WTC11 (cell line): ENCODE data around the gene BCAS1. TPM values are rescaled to one million over a fixed set of nuclear protein-coding genes. Genes with fewer than 3 reads are reported as not detected.

Experiments used
- ATAC-seq: fragments of 200-7000 bp; cut with Tn5 transposase; 2 replicates; pipeline ENCODE4 v1.10.0; 2021; ENCODE audit warnings: mild to moderate bottlenecking, moderate library complexity
- CTCF ChIA-PET: fragments of 300-600 bp; sonication (Branson Sonifier 250); formaldehyde crosslinking; loops from one replicate; lab custom pipeline; 2021; ENCODE audit warnings: antibody characterized with exemption; lab: Charles Lee
- POLR2A ChIA-PET: fragments of 350-600 bp; sonication (Branson Sonifier 250); formaldehyde crosslinking; loops from one replicate; lab custom pipeline; 2021; ENCODE audit warnings: antibody characterized with exemption; lab: Charles Lee
- DNase-seq: peaks from one replicate; pipeline ENCODE4 v3.0.0; 2021; ENCODE audit warnings: low spot score
- H3K27ac Mint-ChIP-seq: 2 replicates; pipeline ENCODE4 v1.8.0; 2021; ENCODE audit warnings: mixed read lengths
- H3K27me3 Mint-ChIP-seq: 2 replicates; pipeline ENCODE4 v1.8.0; 2021; ENCODE audit warnings: low read depth, mild to moderate bottlenecking, moderate library complexity, mixed read lengths
- H3K36me3 Mint-ChIP-seq: 2 replicates; pipeline ENCODE4 v1.8.0; 2021; ENCODE audit warnings: mixed read lengths
- H3K4me1 Mint-ChIP-seq: 2 replicates; pipeline ENCODE4 v1.8.0; 2022; ENCODE audit warnings: mixed read lengths
- H3K4me3 Mint-ChIP-seq: 2 replicates; pipeline ENCODE4 v1.8.0; 2021; ENCODE audit warnings: mild to moderate bottlenecking, moderate library complexity, mixed read lengths
- H3K9me3 Mint-ChIP-seq: 2 replicates; pipeline ENCODE4 v1.8.0; 2021; ENCODE audit warnings: mixed read lengths
- ATF1 ChIP-seq: sonication (generic); formaldehyde crosslinking; IDR thresholded peaks from 2 replicates; pipeline ENCODE4 v1.8.1; 2023; ENCODE audit warnings: mild to moderate bottlenecking, moderate library complexity, missing genetic modification reagents
- ELF4 ChIP-seq: sonication (generic); formaldehyde crosslinking; IDR thresholded peaks from 2 replicates; pipeline ENCODE4 v1.8.1; 2022; ENCODE audit warnings: low read depth, mild to moderate bottlenecking, moderate library complexity, missing genetic modification reagents
- IRF2 ChIP-seq: sonication (generic); formaldehyde crosslinking; IDR thresholded peaks from 2 replicates; pipeline ENCODE4 v1.8.0; 2022; ENCODE audit warnings: low read depth, missing genetic modification reagents, borderline replicate concordance
- NFE2L1 ChIP-seq: sonication (generic); formaldehyde crosslinking; IDR thresholded peaks from 2 replicates; pipeline ENCODE4 v1.8.1; 2023; ENCODE audit warnings: missing genetic modification reagents
- NR1H2 ChIP-seq: sonication (generic); formaldehyde crosslinking; IDR thresholded peaks from 2 replicates; pipeline ENCODE4 v1.9.0; 2021; ENCODE audit warnings: mild to moderate bottlenecking, moderate library complexity, missing genetic modification reagents
- RELA ChIP-seq: sonication (generic); formaldehyde crosslinking; IDR thresholded peaks from 2 replicates; pipeline ENCODE4 v1.8.1; 2022; ENCODE audit warnings: missing genetic modification reagents, mild to moderate bottlenecking, borderline replicate concordance
- RORB ChIP-seq: fragments of 250-450 bp; sonication (Bioruptor Pico); IDR thresholded peaks from 2 replicates; pipeline ENCODE4 v1.9.0; 2021; ENCODE audit warnings: mild to moderate bottlenecking
- SMAD3 ChIP-seq: sonication (generic); formaldehyde crosslinking; IDR thresholded peaks from 2 replicates; pipeline ENCODE4 v1.8.0; 2022; ENCODE audit warnings: missing genetic modification reagents, mild to moderate bottlenecking, borderline replicate concordance
- SMAD4 ChIP-seq: sonication (generic); formaldehyde crosslinking; IDR thresholded peaks from 2 replicates; pipeline ENCODE4 v1.8.0; 2022; ENCODE audit warnings: mild to moderate bottlenecking, missing genetic modification reagents
- SP1 ChIP-seq: sonication (generic); formaldehyde crosslinking; conservative IDR thresholded peaks from 2 replicates; pipeline ENCODE4 v1.8.1; 2022; ENCODE audit warnings: missing genetic modification reagents
- TCF7 ChIP-seq: sonication (generic); formaldehyde crosslinking; IDR thresholded peaks from 2 replicates; pipeline ENCODE4 v1.8.0; 2022; ENCODE audit warnings: mild to moderate bottlenecking, low read depth, missing genetic modification reagents, moderate library complexity
- TP53 ChIP-seq: sonication (generic); formaldehyde crosslinking; IDR thresholded peaks from 2 replicates; pipeline ENCODE4 v1.8.1; 2023; ENCODE audit warnings: mild to moderate bottlenecking, missing genetic modification reagents
- ZNF263 ChIP-seq: sonication (generic); formaldehyde crosslinking; IDR thresholded peaks from 2 replicates; pipeline ENCODE4 v1.8.1; 2022; ENCODE audit warnings: low read depth, mild to moderate bottlenecking, moderate library complexity, missing genetic modification reagents
- ZNF396 ChIP-seq: fragments of 250-450 bp; sonication (Bioruptor Pico); IDR thresholded peaks from 2 replicates; pipeline ENCODE4 v1.8.0; 2021; ENCODE audit warnings: mild to moderate bottlenecking, moderate library complexity, borderline replicate concordance
- total RNA-seq: library from RNA; stranded (reverse); gene quantifications from 3 replicates; pipeline ENCODE4 v1.2.3, GENCODE V29; 2021
- TF ChIP-seq, protein P1 (sequence below): sonication (generic); formaldehyde crosslinking; IDR thresholded peaks from 2 replicates; pipeline ENCODE4 v1.8.1; 2022; ENCODE audit warnings: low read depth, missing genetic modification reagents, borderline replicate concordance
- TF ChIP-seq, protein P2 (sequence below): fragments of 250-450 bp; sonication (Bioruptor Pico); IDR thresholded peaks from 2 replicates; pipeline ENCODE4 v2.1.2; 2022; ENCODE audit warnings: mild to moderate bottlenecking, moderate library complexity
- TF ChIP-seq, protein P3 (sequence below): fragments of 200-600 bp; IDR thresholded peaks from 2 replicates; pipeline ENCODE4 v1.8.0; 2022; ENCODE audit warnings: antibody characterized with exemption
- TF ChIP-seq, protein P4 (sequence below): sonication (generic); formaldehyde crosslinking; IDR thresholded peaks from 2 replicates; pipeline ENCODE4 v1.8.0; 2022; ENCODE audit warnings: mild to moderate bottlenecking, missing genetic modification reagents
- TF ChIP-seq, protein P5 (sequence below): sonication (generic); formaldehyde crosslinking; IDR thresholded peaks from 2 replicates; pipeline ENCODE4 v1.8.0; 2022; ENCODE audit warnings: mild to moderate bottlenecking, missing genetic modification reagents
- TF ChIP-seq, protein P6 (sequence below): fragments of 250-450 bp; sonication (Bioruptor Pico); IDR thresholded peaks from 2 replicates; pipeline ENCODE4 v1.9.0; 2021; ENCODE audit warnings: mild to moderate bottlenecking
- TF ChIP-seq, protein P7 (sequence below): sonication (generic); formaldehyde crosslinking; IDR thresholded peaks from 2 replicates; pipeline ENCODE4 v1.8.1; 2022; ENCODE audit warnings: mild to moderate bottlenecking, missing genetic modification reagents, moderate library complexity, borderline replicate concordance

The BCAS1 gene
- total RNA-seq, 1 experiment from 2014 or later: 0.11 TPM

DNA sequence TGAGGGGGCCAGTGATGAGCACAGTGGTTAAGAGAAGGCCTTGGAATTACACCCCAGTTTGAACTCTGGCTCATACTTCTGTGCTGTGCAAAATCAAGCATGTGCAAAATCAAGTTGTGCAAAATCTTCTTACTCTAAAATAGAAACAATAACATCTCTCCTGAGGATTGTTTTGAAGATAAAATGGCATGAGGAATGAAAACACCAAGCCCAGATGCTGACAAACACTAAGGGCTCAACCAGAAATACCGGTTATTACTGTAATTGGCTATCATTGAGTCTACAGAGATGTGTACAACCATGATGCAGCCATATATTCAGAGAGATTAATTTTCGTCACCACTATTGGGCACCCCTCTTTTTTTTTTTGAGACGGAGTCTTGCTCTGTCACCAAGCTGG lies 5.9 kb upstream of the BCAS1 start (continued):
- no peak for TF ChIP-seq SP1 (CRISPR knock-in tag)

DNA sequence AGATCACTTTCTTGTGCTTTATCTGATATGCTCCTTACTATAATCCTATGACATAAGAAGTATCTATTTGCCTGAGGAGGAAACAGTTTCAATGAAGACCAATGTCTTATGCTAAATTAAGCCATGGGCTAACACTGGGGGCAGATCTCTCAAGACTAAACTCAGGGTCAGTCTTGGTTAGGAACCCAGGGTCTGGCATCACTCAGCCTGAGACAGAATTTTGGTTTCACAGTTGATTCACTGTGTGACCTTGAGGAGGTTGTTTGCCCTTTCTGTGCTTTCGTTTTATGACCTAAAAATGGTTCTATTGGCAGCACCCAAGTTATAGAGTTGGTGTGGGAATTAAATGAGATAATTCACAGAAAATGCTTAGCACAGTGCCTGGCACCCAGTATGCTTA lies 4.9 kb upstream of the BCAS1 start:
- no peak overlapping the region for H3K4me3 Mint-ChIP-seq
- no peak for TF ChIP-seq ZNF263 (CRISPR knock-in tag)
- TF ChIP-seq, protein P1, sequence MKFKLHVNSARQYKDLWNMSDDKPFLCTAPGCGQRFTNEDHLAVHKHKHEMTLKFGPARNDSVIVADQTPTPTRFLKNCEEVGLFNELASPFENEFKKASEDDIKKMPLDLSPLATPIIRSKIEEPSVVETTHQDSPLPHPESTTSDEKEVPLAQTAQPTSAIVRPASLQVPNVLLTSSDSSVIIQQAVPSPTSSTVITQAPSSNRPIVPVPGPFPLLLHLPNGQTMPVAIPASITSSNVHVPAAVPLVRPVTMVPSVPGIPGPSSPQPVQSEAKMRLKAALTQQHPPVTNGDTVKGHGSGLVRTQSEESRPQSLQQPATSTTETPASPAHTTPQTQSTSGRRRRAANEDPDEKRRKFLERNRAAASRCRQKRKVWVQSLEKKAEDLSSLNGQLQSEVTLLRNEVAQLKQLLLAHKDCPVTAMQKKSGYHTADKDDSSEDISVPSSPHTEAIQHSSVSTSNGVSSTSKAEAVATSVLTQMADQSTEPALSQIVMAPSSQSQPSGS (CRISPR knock-in tag): no peak
- ChIA-PET CTCF (no interaction called here), POLR2A (no interaction called here)
- H3K36me3 Mint-ChIP-seq: no peaks in the 10 kb centered on the region
- DNase-seq (no peak), ATAC-seq (no peak)
- H3K27me3 Mint-ChIP-seq: no peaks in the 10 kb centered on the region
- H3K4me1 Mint-ChIP-seq: peaks cover 4% of the 10 kb centered on the region
- H3K9me3 Mint-ChIP-seq: no peaks in the 10 kb centered on the region
- no peak overlapping the region for H3K27ac Mint-ChIP-seq

DNA sequence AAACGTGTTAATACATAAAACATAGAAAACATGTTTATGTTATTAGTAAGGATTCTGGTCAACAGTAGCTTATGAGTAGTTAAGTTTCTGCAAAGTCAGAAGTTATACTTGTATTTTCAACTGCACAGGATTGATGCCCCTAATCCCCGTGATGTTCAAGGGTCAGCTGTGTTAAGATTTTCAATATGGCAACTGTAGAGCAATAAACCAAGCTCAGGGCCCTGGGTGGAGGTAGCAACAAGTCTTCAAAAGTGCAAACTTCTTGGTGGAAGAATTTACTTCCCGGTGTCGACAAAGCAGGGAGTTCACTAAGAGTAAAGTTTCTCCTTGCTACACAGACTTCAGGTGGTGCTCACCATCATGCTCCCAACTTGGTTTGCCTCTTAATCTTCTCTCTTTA lies 4.1 kb upstream of the BCAS1 start:
- H3K4me3 Mint-ChIP-seq: no peak overlapping the region
- H3K4me1 Mint-ChIP-seq: peaks cover 12% of the 10 kb centered on the region
- DNase-seq: no peak
- no peak for ATAC-seq
- H3K36me3 Mint-ChIP-seq: no peaks in the 10 kb centered on the region
- ChIA-PET POLR2A (no interaction called here), CTCF (no interaction called here)
- TF ChIP-seq, protein P2, sequence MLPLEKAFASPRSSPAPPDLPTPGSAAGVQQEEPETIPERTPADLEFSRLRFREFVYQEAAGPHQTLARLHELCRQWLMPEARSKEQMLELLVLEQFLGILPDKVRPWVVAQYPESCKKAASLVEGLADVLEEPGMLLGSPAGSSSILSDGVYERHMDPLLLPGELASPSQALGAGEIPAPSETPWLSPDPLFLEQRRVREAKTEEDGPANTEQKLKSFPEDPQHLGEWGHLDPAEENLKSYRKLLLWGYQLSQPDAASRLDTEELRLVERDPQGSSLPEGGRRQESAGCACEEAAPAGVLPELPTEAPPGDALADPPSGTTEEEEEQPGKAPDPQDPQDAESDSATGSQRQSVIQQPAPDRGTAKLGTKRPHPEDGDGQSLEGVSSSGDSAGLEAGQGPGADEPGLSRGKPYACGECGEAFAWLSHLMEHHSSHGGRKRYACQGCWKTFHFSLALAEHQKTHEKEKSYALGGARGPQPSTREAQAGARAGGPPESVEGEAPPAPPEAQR (CRISPR knock-in tag): no peak
- TF ChIP-seq ZNF396 (CRISPR knock-in tag) (no peak), TP53 (no peak), NFE2L1 (no peak)
- TF ChIP-seq, protein P3, sequence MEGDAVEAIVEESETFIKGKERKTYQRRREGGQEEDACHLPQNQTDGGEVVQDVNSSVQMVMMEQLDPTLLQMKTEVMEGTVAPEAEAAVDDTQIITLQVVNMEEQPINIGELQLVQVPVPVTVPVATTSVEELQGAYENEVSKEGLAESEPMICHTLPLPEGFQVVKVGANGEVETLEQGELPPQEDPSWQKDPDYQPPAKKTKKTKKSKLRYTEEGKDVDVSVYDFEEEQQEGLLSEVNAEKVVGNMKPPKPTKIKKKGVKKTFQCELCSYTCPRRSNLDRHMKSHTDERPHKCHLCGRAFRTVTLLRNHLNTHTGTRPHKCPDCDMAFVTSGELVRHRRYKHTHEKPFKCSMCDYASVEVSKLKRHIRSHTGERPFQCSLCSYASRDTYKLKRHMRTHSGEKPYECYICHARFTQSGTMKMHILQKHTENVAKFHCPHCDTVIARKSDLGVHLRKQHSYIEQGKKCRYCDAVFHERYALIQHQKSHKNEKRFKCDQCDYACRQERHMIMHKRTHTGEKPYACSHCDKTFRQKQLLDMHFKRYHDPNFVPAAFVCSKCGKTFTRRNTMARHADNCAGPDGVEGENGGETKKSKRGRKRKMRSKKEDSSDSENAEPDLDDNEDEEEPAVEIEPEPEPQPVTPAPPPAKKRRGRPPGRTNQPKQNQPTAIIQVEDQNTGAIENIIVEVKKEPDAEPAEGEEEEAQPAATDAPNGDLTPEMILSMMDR: no peak
- no peaks in the 10 kb centered on the region for H3K9me3 Mint-ChIP-seq
- no peak overlapping the region for H3K27ac Mint-ChIP-seq
- H3K27me3 Mint-ChIP-seq: no peaks in the 10 kb centered on the region

DNA sequence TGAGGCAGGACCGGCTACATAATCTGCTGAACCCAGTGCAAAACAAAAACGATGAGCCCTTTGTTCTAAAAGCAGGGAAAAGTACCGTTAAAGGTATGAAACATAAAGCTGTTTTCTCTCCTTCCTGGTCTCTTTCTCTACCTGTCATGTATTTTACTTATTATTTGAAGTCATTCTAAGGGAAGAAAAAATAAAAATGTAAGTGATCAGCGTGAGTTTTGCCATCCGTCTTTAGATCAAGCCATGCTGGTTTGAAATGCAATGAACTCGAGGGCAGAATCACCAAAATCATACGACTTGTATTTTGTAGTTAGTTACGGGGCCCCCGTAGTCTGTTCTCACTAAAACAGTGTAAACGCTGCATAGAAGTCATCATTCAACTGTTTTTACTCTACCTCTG lies 2.9 kb upstream of the BCAS1 start:
- H3K4me1 Mint-ChIP-seq: peaks cover 24% of the 10 kb centered on the region
- H3K27ac Mint-ChIP-seq: no peak overlapping the region
- CTCF ChIA-PET: no interaction called here
- no peak for TF ChIP-seq RELA (CRISPR knock-in tag)
- no peak for TF ChIP-seq SMAD3 (CRISPR knock-in tag)
- TF ChIP-seq ZNF396 (CRISPR knock-in tag): no peak
- TF ChIP-seq SMAD4 (CRISPR knock-in tag): no peak
- TF ChIP-seq RORB (CRISPR knock-in tag): no peak
- TF ChIP-seq, protein P4, sequence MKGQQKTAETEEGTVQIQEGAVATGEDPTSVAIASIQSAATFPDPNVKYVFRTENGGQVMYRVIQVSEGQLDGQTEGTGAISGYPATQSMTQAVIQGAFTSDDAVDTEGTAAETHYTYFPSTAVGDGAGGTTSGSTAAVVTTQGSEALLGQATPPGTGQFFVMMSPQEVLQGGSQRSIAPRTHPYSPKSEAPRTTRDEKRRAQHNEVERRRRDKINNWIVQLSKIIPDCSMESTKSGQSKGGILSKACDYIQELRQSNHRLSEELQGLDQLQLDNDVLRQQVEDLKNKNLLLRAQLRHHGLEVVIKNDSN (CRISPR knock-in tag): no peak
- TF ChIP-seq, protein P5, sequence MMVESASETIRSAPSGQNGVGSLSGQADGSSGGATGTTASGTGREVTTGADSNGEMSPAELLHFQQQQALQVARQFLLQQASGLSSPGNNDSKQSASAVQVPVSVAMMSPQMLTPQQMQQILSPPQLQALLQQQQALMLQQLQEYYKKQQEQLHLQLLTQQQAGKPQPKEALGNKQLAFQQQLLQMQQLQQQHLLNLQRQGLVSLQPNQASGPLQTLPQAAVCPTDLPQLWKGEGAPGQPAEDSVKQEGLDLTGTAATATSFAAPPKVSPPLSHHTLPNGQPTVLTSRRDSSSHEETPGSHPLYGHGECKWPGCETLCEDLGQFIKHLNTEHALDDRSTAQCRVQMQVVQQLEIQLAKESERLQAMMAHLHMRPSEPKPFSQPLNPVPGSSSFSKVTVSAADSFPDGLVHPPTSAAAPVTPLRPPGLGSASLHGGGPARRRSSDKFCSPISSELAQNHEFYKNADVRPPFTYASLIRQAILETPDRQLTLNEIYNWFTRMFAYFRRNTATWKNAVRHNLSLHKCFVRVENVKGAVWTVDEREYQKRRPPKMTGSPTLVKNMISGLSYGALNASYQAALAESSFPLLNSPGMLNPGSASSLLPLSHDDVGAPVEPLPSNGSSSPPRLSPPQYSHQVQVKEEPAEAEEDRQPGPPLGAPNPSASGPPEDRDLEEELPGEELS: no peak
- no peak for TF ChIP-seq NR1H2 (CRISPR knock-in tag)
- TF ChIP-seq, protein P2 (CRISPR knock-in tag): no peak
- TF ChIP-seq TCF7 (CRISPR knock-in tag): no peak
- TF ChIP-seq, protein P6, sequence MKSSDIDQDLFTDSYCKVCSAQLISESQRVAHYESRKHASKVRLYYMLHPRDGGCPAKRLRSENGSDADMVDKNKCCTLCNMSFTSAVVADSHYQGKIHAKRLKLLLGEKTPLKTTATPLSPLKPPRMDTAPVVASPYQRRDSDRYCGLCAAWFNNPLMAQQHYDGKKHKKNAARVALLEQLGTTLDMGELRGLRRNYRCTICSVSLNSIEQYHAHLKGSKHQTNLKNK (CRISPR knock-in tag): no peak
- TF ChIP-seq ELF4 (CRISPR knock-in tag): no peak
- TF ChIP-seq NFE2L1: no peak
- TF ChIP-seq, protein P7, sequence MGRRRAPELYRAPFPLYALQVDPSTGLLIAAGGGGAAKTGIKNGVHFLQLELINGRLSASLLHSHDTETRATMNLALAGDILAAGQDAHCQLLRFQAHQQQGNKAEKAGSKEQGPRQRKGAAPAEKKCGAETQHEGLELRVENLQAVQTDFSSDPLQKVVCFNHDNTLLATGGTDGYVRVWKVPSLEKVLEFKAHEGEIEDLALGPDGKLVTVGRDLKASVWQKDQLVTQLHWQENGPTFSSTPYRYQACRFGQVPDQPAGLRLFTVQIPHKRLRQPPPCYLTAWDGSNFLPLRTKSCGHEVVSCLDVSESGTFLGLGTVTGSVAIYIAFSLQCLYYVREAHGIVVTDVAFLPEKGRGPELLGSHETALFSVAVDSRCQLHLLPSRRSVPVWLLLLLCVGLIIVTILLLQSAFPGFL (CRISPR knock-in tag): no peak
- no peak for TF ChIP-seq IRF2
- TF ChIP-seq ATF1: no peak

More for the DNA sequence above, 2.9 kb upstream of the BCAS1 start:
- Mint-ChIP-seq H3K4me3 (no peak overlapping the region), H3K36me3 (no peaks in the 10 kb centered on the region), H3K9me3 (no peaks in the 10 kb centered on the region), H3K27me3 (no peaks in the 10 kb centered on the region)
- DNase-seq (no peak), ATAC-seq (no peak)
- POLR2A ChIA-PET: no interaction called here
